Mesenteric fat pad (tissue), 1 donor: ENCODE data around the gene RUNX1. TPM values are rescaled to one million over a fixed set of nuclear protein-coding genes. Genes with fewer than 3 reads are reported as not detected.

Source experiments
- DNase-seq: peaks from one replicate; pipeline ENCODE4 v3.0.0-alpha.2; 2020; ENCODE audit warnings: low spot score
- total RNA-seq: library from RNA; stranded (reverse); fragmentation: NEBNext Ultra II Directional; extraction: Animal tissue kit (Norgen Biotek cat#: 25700); gene quantifications from one replicate; pipeline ENCODE4 v1.2.1, GENCODE V29; 2021
- donor health status: DM: yes; HTN: yes; CAD: no.

Gene RUNX1
- total RNA-seq, 1 donor from 2014 or later: 129 TPM

DNA sequence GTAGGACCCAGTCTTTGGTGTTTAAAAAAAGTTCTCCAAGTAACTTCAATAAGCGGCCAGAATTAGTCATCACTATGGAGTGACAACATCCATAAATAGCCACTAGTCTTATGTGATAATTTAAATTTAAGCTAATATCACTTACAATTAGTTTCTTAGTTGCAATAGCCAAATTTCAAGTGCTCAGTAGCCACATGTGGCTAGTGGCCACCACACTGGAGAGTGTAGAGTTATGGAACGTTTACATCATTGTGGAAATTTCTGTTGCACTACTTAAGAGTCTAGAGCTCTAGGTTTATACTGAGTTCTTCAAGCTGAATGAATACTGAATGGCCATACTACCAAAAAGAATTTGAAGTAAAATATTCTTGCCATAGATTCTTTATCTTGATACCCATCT is 121.1 kb downstream of the RUNX1 start:
- DNase-seq: no peak

DNA sequence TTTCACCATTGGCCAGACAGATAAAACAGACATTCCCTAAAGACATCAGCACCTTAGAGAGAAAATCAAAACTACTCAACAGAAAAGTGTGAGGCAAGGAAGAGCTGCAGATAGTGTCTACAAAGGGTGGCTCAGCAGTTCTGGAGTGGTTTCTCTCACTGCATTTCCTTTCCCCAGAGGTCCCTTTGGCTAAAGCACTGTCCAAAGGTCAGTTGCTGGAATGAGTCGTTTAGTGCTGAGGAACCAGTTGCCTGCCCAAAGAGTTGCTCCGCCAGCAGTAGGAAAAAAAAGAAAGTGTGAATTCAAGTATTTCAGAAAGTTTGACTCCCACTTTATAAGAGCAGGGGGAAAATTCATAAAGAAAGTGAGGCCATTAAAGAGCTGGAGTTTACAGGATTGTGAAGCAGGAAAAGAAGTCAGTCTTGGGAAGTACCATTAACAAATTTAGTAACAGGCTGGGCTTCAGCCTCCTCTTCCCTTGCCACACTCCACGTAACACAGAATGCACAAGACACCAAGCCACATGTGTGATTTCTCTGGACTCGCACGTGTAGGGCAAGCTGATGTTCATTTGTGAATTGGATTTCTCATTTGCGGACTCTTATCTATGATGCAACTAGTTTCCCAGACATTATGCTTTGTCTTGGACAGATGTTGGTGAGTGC is 122.2 kb downstream of the RUNX1 start:
- DNase-seq: no peak

DNA sequence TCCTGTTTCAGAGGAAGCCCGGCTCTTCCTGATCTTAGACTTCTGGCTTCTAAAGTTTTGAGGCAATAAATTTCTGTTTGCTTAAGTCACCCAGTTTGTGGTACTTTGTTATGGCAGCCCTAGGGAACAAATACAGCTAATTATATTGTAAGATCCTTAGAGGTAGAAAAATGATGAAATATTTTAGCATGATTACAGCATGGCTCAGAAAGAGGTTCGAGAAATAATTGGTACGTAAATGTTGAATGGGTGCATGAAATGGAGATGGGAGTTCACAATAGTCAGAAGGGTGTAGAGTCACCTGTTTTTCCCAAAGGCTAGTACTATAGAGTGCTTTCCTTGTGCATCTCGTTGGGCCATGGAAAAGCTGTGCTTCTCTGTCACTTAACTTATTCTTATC is 123.5 kb downstream of the RUNX1 start:
- no peak for DNase-seq

- DNase-seq: no peak
These were observed 124.2 kb downstream of the RUNX1 start for GRCh38 chr21:34924771-34925419.

- no peak for DNase-seq
These were observed 124.9 kb downstream of the RUNX1 start for GRCh38 chr21:34924194-34924593.

GRCh38 chr21:34923626-34924025 is 125.5 kb downstream of the RUNX1 start:
- no peak for DNase-seq

DNA sequence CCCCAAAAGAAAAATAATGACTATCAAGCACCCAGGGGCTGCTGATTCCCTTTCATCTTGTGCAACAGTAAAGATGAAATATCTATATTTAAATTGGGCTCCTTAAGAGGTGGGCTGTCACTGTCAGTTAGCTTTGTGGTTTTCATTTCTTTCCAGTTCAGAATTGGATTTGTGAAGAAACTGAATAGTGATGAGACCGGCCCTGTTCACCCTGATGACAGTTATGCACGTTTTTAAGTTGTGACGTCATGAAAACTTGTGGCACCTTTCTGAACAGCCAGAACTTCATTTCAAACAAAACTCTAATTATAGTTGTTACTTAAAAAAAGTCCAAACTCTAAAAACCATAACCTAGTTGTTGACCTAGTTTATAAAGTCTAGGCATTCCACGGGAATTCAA is 125.9 kb downstream of the RUNX1 start:
- no peak for DNase-seq

DNA sequence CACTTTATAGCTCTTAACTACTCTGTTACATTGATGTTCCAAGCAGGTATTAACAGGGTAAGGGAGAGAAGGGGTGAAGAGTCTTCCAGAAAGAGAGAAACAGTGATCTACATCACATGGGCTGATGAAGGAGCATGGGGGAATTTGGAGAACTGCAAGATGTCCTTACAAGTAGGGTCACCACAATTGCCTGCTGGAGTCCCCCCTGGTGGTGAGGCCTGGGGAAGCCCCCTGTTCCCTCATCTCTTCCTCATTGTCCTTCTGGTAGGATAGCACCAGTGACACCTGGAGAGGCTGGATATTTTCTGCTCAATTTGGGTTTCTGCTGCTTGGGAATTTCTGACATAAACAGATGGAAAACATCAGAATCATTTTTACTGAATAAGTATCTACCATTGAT is 126.6 kb downstream of the RUNX1 start:
- DNase-seq: no peak

DNA sequence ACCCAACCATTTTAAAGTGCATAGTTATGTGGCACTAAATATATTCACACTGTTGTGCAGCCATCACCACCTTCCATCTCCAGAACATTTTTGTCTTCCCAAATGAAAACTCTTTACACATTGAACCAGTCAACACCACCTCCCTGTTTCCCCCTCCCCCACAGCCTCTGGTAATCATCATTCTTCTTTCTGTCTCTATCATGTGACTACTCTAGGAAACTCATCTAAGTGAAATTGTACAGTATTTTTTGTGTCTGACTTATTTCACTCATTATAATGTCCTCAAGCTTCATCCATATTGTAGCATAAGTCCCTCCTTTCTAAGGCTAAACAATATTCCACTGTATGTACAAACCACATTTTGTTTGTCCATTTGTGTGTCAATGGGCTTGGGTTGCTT is 128.0 kb downstream of the RUNX1 start:
- no peak for DNase-seq

DNA sequence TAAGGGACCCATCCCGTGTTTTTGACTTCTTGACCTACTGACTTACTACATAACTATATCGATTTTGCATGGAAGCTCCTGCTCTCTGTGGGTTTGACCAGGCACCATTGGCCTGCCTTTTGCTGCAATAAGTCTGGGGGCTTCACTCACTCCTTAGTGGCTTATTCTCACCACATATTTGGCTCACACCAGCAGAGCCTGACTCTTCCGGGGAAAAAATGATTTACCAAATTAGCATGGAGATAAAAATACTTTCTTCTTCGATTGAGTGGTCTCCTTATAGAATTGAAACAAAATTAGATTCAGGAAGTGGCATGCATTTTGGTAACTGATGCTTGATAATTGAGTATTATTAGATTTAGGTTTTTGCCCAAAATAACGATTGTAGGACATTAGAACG is 129.7 kb downstream of the RUNX1 start:
- DNase-seq: no peak

GRCh38 chr21:34916446-34916845 is 132.7 kb downstream of the RUNX1 start:
- DNase-seq: no peak

DNA sequence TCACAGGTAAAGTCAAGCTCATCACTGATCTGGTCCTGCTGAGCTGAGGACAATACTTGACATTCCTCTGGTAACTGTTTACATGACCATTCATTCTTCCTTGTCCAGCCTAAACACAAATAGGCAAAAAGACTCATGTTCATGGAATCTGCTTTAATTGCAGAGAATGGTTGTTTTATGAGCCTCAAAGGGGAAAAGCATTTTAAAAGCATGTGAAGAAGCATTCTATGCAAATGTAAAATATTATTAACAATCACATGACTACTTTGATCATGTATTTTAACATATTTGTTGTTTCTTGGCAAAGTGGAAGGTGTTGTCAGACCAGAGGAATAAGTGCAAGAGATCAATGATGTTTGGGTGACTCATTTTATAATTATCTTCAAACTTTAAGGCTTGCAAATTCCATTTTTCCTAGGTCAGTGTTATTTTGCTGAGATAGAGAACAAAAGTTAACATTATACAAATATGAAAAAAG is 133.7 kb downstream of the RUNX1 start:
- no peak for DNase-seq

DNA sequence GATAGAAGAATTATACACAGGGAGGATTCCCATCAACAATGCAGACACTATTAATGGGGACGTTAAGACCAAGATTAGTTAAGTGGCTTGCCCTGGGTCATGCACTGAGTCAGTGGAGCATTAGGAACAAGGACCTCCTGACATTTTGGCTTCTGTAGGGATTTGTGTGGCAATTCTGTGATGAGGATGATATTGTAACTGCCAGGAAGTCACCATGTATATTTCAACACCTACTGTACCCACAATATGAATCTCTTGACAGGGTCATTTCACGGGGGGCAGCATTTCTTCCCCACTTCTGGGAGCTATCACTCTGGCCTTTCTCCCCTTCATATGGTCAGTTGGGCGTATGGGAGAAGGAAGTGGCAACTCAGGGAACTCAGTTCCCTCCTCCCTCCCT is 134.9 kb downstream of the RUNX1 start:
- no peak for DNase-seq

DNA sequence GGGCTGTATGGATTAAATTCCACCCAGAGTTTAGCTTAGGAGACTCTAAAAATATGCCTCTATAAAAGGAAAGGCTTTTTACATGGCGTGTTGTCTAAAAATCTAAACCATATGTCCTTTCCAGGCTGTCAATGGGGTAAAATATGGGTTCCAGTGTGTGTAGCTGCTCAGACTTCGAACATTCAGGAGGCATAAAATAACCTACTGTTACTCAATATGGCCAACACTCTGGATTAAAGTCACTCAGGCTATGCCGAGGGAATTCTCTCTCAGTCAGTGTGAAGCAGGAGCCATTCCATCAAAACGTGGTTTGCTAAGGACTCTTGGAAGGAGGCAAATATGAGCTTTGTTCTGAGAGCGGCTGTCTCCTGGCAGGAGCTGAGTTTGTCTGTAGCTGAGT is 135.3 kb downstream of the RUNX1 start:
- DNase-seq: no peak

- DNase-seq: no peak
These were observed 136.8 kb downstream of the RUNX1 start for GRCh38 chr21:34912022-34912945.

GRCh38 chr21:34911360-34911759 is 137.7 kb downstream of the RUNX1 start:
- DNase-seq: no peak

DNA sequence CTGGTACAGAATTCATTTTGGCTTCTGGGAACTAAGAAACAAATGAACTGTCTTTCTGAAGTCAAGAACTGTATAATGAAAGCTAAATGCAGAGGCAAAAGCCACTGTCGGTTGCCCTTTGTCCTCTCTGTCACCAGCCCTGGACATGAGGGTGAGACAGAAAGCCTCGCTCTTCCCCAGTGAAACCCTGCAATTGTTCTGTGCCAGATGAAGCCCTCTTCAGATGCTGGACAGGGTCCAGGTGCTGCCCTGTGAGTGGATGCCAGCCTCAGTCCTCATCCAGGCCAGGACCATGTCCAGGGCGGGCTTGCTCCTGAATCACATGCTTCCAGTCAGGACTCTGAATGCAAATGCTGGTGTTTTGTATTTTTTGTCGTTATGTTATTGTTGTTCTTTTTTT is 138.7 kb downstream of the RUNX1 start:
- no peak for DNase-seq

DNA sequence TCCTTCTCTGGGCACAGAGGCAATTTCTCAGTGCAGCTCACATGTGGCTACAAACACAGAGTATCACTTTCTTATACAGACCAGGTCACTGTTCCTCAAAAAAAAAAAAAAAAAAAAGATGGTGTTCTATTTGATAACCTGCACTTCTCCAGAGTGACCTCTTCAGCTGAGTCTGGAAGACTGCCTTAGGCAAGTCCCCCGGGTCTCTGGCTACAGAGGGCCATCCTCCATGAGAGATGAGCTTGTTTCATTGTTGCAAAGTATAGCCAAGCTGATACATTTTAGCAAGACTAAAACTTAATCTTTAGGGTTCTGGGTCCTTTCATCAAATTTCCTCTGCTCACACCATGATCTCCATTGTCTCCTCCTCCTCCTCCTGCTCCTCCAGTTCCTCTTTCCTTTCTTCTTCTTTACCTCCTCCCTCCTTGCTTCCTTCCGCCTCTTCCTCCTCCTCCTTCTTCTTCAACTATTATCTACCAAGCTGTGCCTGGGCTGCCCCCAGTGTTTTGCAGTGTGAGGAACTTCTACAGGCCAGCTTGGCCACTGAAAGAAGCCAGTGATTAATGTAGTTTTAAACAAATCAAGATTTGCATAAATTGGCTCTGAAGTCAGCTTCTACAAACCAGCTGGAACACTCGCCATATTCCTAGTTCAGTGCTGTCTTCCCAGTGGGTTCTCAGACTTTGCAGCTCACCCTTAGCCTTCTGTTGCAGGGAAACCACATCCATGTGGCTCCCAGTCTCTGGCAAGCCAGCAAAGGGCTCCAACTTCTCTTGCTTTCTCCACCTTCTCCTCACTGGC is 139.4 kb downstream of the RUNX1 start:
- DNase-seq: no peak

- DNase-seq: no peak
These were observed 140.6 kb downstream of the RUNX1 start for GRCh38 chr21:34908419-34909055.
